H1 (cell line): ENCODE results near the gene SAMD14. TPM values are rescaled to one million over a fixed set of nuclear protein-coding genes. Genes with fewer than 3 reads are reported as not detected.

ENCODE experiments used
- CTCF ChIA-PET: fragments of 300-600 bp; sonication (Branson Sonifier 250); formaldehyde crosslinking; loops from one replicate; lab custom pipeline; 2021; ENCODE audit not compliant: partially characterized antibody; lab: Charles Lee
- POLR2A ChIA-PET: fragments of 300-600 bp; sonication (Branson Sonifier 250); formaldehyde crosslinking; loops from one replicate; lab custom pipeline; 2021; ENCODE audit warnings: inconsistent platforms; ENCODE audit not compliant: partially characterized antibody; lab: Charles Lee
- DNase-seq, 2 experiments: peaks; one replicate each; pipeline versions ENCODE4 v3.0.0 to v3.0.0-alpha.2; 2010 to 2022; ENCODE audit warnings: low spot score in 2 of 2, low read depth in 1 of 2, mixed read lengths in 1 of 2
- FAIRE-seq: peaks from 2 replicates; lab custom pipeline; 2011; peaks lifted over from hg19 to GRCh38; lab: Jason Lieb, UNC
- H2AFZ ChIP-seq: 2 replicates; pipeline ENCODE4 v1.8.1; 2012; ENCODE audit warnings: low read length, inconsistent platforms
- H2AK5ac ChIP-seq: 2 replicates; pipeline ENCODE4 v1.6.1; 2013; ENCODE audit warnings: low read depth, low read length
- H2BK120ac ChIP-seq: replicated peaks from 2 replicates; pipeline ENCODE3; 2013; ENCODE audit warnings: low read depth, low read length, inconsistent platforms
- H2BK12ac ChIP-seq: 2 replicates; pipeline ENCODE4 v1.6.1; 2013; ENCODE audit warnings: low read depth, low read length
- H2BK15ac ChIP-seq: 2 replicates; pipeline ENCODE4 v1.6.1; 2013; ENCODE audit warnings: low read length
- H2BK20ac ChIP-seq: 2 replicates; pipeline ENCODE4 v1.6.1; 2013; ENCODE audit warnings: low read length
- H2BK5ac ChIP-seq: 2 replicates; pipeline ENCODE4 v1.6.1; 2013; ENCODE audit warnings: low read depth, low read length
- H3K14ac ChIP-seq: 2 replicates; pipeline ENCODE4 v1.6.1; 2013; ENCODE audit warnings: inconsistent platforms; ENCODE audit not compliant: insufficient read length
- H3K18ac ChIP-seq: 2 replicates; pipeline ENCODE4 v1.6.1; 2013; ENCODE audit warnings: low read length; ENCODE audit errors: extremely low read depth
- H3K23ac ChIP-seq: 2 replicates; pipeline ENCODE4 v1.6.1; 2013; ENCODE audit warnings: inconsistent platforms; ENCODE audit not compliant: insufficient read length
- H3K23me2 ChIP-seq: 2 replicates; pipeline ENCODE4 v1.6.1; 2013; ENCODE audit warnings: low read depth, low read length
- H3K27ac ChIP-seq: 2 replicates; pipeline ENCODE4 v1.6.1; 2011; ENCODE audit warnings: low read depth, low read length, inconsistent platforms
- H3K27me3 ChIP-seq, 4 experiments: replicated peaks in 1 of 4; 1 replicate in 1 of 4; 2 replicates in 3 of 4; pipeline versions ENCODE4 v1.6.1 to v1.8.1; 2011 to 2013; ENCODE audit warnings: low read length in 3 of 4, mild to moderate bottlenecking in 3 of 4, inconsistent platforms in 2 of 4, mixed read lengths in 2 of 4, moderate library complexity in 1 of 4; ENCODE audit not compliant: control insufficient read depth in 3 of 4, insufficient read depth in 3 of 4; ENCODE audit errors: extremely low read depth in 1 of 4
- H3K36me3 ChIP-seq, 4 experiments: 2 replicates each; pipeline versions ENCODE4 v1.6.1 to v1.8.1; 2011 to 2013; ENCODE audit warnings: mild to moderate bottlenecking in 4 of 4, low read length in 3 of 4, moderate library complexity in 2 of 4, control low read depth in 1 of 4, inconsistent platforms in 1 of 4; ENCODE audit not compliant: insufficient read depth in 4 of 4, control insufficient read depth in 2 of 4
- H3K4ac ChIP-seq: replicated peaks from 2 replicates; pipeline ENCODE3; 2013; ENCODE audit warnings: low read length, low read depth, mixed read lengths, inconsistent platforms; ENCODE audit not compliant: insufficient read length
- H3K4me1 ChIP-seq, 4 experiments: replicated peaks in 1 of 4; 1 replicate in 1 of 4; 2 replicates in 3 of 4; pipeline versions ENCODE4 v1.6.1 to v1.8.1; 2011 to 2013; ENCODE audit warnings: low read length in 3 of 4, inconsistent platforms in 2 of 4, mixed read lengths in 1 of 4; ENCODE audit not compliant: insufficient read depth in 4 of 4, control insufficient read depth in 3 of 4
- H3K4me2 ChIP-seq, 2 experiments: 2 replicates each; pipeline versions ENCODE4 v1.6.1 to v1.8.1; 2011 to 2013; ENCODE audit warnings: low read depth in 2 of 2, low read length in 2 of 2, control low read depth in 1 of 2, inconsistent platforms in 1 of 2, mild to moderate bottlenecking in 1 of 2; ENCODE audit not compliant: insufficient read depth in 1 of 2
- H3K4me3 ChIP-seq, 4 experiments: fragments of 200-600, 300-600 bp in 1 of 4; sonication (generic), shearing (Covaris generic), sonication (Bioruptor Twin) in 1 of 4; 2 replicates each; pipeline versions ENCODE4 v1.5.1 to v1.8.1; 2011 to 2016; ENCODE audit warnings: low read length in 4 of 4, low read depth in 3 of 4, control low read depth in 2 of 4, inconsistent platforms in 2 of 4, mild to moderate bottlenecking in 2 of 4, mixed read lengths in 1 of 4, moderate library complexity in 1 of 4; ENCODE audit not compliant: insufficient read depth in 2 of 4; ENCODE audit errors: extremely low read depth in 1 of 4
- H3K56ac ChIP-seq: replicated peaks from 2 replicates; pipeline ENCODE3; 2013; ENCODE audit warnings: low read depth, mild to moderate bottlenecking, mixed read lengths, low read length, inconsistent platforms; ENCODE audit not compliant: insufficient read length
- H3K79me1 ChIP-seq: 2 replicates; pipeline ENCODE4 v1.6.1; 2013; ENCODE audit warnings: low read depth, low read length, control low read depth
- H3K79me2 ChIP-seq, 2 experiments: 2 replicates each; pipeline versions ENCODE4 v1.6.1 to v1.8.1; 2012 to 2013; ENCODE audit warnings: low read length in 2 of 2, mild to moderate bottlenecking in 2 of 2, inconsistent platforms in 1 of 2; ENCODE audit not compliant: insufficient read depth in 2 of 2, control insufficient read depth in 1 of 2
- H3K9ac ChIP-seq, 4 experiments: replicated peaks in 1 of 4; 1 replicate in 1 of 4; 2 replicates in 3 of 4; pipeline versions ENCODE4 v1.6.1 to v1.8.1; 2011 to 2013; ENCODE audit warnings: low read depth in 3 of 4, low read length in 3 of 4, control low read depth in 2 of 4, mild to moderate bottlenecking in 2 of 4, moderate library complexity in 2 of 4, inconsistent platforms in 1 of 4; ENCODE audit errors: extremely low read depth in 1 of 4
- H3K9me3 ChIP-seq, 2 experiments: 2 replicates each; pipeline versions ENCODE4 v1.6.1 to v1.8.1; 2012 to 2013; ENCODE audit warnings: mild to moderate bottlenecking in 2 of 2, moderate library complexity in 2 of 2, control low read depth in 1 of 2, inconsistent platforms in 1 of 2, low read depth in 1 of 2, low read length in 1 of 2, mixed read lengths in 1 of 2; ENCODE audit not compliant: insufficient read depth in 2 of 2
- H4K20me1 ChIP-seq, 2 experiments: replicated peaks in 1 of 2; 2 replicates each; pipeline versions ENCODE3 to v1.8.1; 2011 to 2013; ENCODE audit warnings: inconsistent platforms in 2 of 2, low read length in 2 of 2, mild to moderate bottlenecking in 1 of 2; ENCODE audit not compliant: insufficient read depth in 2 of 2, control insufficient read depth in 1 of 2
- H4K5ac ChIP-seq: 2 replicates; pipeline ENCODE4 v1.6.1; 2013; ENCODE audit warnings: low read length, low read depth, mixed read lengths, inconsistent platforms; ENCODE audit not compliant: insufficient read length
- H4K8ac ChIP-seq: 2 replicates; pipeline ENCODE4 v1.8.0; 2013; ENCODE audit warnings: mild to moderate bottlenecking, moderate library complexity, low read length, inconsistent platforms; ENCODE audit not compliant: insufficient read depth; ENCODE audit errors: extremely low read depth
- H4K91ac ChIP-seq: replicated peaks from 2 replicates; pipeline ENCODE3; 2013; ENCODE audit warnings: low read length, mixed read lengths, inconsistent platforms; ENCODE audit not compliant: insufficient read length
- BACH1 ChIP-seq: IDR thresholded peaks from 2 replicates; pipeline ENCODE4 v1.6.1; 2012; ENCODE audit warnings: low read length, improper control_type of control experiment
- CREB1 ChIP-seq: IDR thresholded peaks from 2 replicates; pipeline ENCODE4 v1.6.1; 2012; ENCODE audit warnings: inconsistent platforms
- NANOG ChIP-seq: IDR thresholded peaks from 2 replicates; pipeline ENCODE4 v1.6.1; 2011; ENCODE audit warnings: low read length, low read depth, mild to moderate bottlenecking, inconsistent platforms; ENCODE audit not compliant: insufficient read depth, poor library complexity, severe bottlenecking
- SIN3A ChIP-seq, 2 experiments: IDR thresholded peaks in 1 of 2; conservative IDR thresholded peaks in 1 of 2; 2 replicates each; pipeline ENCODE4 v1.6.1; 2011 to 2012; ENCODE audit warnings: low read length in 2 of 2, improper control_type of control experiment in 1 of 2, low read depth in 1 of 2, mild to moderate bottlenecking in 1 of 2
- SIRT6 ChIP-seq: IDR thresholded peaks from one replicate; pipeline ENCODE4 v1.7.1; 2012; ENCODE audit warnings: low read length, inconsistent platforms
- TEAD4 ChIP-seq: IDR thresholded peaks from 2 replicates; pipeline ENCODE4 v1.6.1; 2012; ENCODE audit warnings: low read depth, low read length, inconsistent platforms, mixed read lengths
- WGBS, 2 experiments: shearing (Covaris generic) in 1 of 2; methylation state at CpG; one replicate each; pipeline versions ENCODE4 v1.1.6 to v1.1.7; 2013 to 2015; ENCODE audit warnings: low lambda C conversion rate in 2 of 2, mixed read lengths in 2 of 2, inconsistent platforms in 1 of 2, low coverage in 1 of 2, missing lambda C conversion rate in 1 of 2; ENCODE audit not compliant: insufficient replicate concordance in 2 of 2, insufficient coverage in 1 of 2, insufficient read length in 1 of 2; ENCODE audit errors: extremely low coverage in 1 of 2, missing lambda C conversion rate in 1 of 2; 5-methylcytosine and 5-hydroxymethylcytosine counted together
- polyA plus RNA-seq, 7 experiments: library from polyadenylated mRNA; depleted of rRNA in 3 of 7; stranded (reverse) in 5 of 7; unstranded in 2 of 7; fragments of >200 nt in 5 of 7; fragments of 200-250 nt in 2 of 7; gene quantifications; 1 replicate in 5 of 7; 2 replicates in 1 of 7; 4 replicates in 1 of 7; pipeline versions ENCODE4 v1.2.1 to v1.2.3, GENCODE V29; 2011 to 2013; ENCODE audit warnings: missing spikeins in 2 of 7, mixed read lengths in 2 of 7
- total RNA-seq: library from RNA; stranded (reverse); fragmentation: NEBNext Ultra II Directional; extraction: Animal tissue kit (Norgen Biotek cat#: 25700); gene quantifications from 2 replicates; pipeline ENCODE4 v1.2.1, GENCODE V29; 2021
- TF ChIP-seq, protein P1 (sequence below): IDR thresholded peaks from 2 replicates; pipeline ENCODE4 v1.6.1; 2012; ENCODE audit warnings: low read length, inconsistent platforms
- TF ChIP-seq, protein P2 (sequence below), 3 experiments: IDR thresholded peaks; 1 replicate in 2 of 3; 2 replicates in 1 of 3; pipeline versions ENCODE4 v1.5.1 to v1.6.1; 2011; ENCODE audit warnings: low read length in 3 of 3, mild to moderate bottlenecking in 3 of 3, inconsistent platforms in 2 of 3, low read depth in 1 of 3, moderate library complexity in 1 of 3; ENCODE audit not compliant: insufficient read depth in 1 of 3; ENCODE audit errors: control extremely low read depth in 1 of 3

Gene SAMD14
- total and polyA plus RNA-seq, 2 of the 8 experiments (the other 6 are each of a cell fraction or from before 2014, with no cell fraction given) = 5.7 to 5.8 TPM

DNA sequence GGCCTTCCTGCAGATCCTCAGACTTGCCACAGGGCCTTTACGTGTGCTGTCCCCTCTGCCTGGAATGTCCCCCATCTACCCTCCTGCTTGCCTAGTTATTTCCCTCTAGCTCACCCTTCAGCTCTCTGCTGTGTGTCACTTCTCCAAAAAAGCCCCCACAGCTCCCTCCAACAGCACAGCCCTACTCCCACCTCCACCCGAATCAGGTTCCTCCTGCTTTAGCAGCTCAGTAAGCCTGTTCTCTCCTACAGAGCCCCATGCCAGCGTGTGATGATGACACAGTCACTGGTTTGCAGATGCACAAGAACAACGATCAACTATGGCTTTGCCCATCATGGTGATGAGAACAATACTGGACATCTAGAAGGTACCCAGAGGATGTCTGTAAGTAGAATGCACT is 7.1 kb upstream of the SAMD14 start:
- no peak overlapping the region; a peak in 1 of 7 replicates for H3K9ac ChIP-seq
- no peak for FAIRE-seq
- WGBS, 2 experiments = 87% methylated on average over 4 of the region's 4 CpGs; no CpG with 5 or more reads in 1 of the 2 experiments
- no peak overlapping the region for H2AK5ac ChIP-seq
- no peak for DNase-seq
- no peak overlapping the region for H2BK12ac ChIP-seq
- H3K18ac ChIP-seq = no peak overlapping the region
- peaks cover 0 to 4% (median 0%) of the 10 kb centered on the region in 4 experiments; a peak in 3 of 7 replicates for H3K27me3 ChIP-seq
- H3K27ac ChIP-seq = no peak overlapping the region
- peaks cover 8 to 28% (median 17%) of the 10 kb centered on the region in 4 experiments for H3K4me1 ChIP-seq
- no peak overlapping the region for H2BK20ac ChIP-seq
- no peak overlapping the region for H3K14ac ChIP-seq
- no peak overlapping the region for H2BK15ac ChIP-seq
- no peak overlapping the region for H4K8ac ChIP-seq
- TF ChIP-seq TEAD4 (no peak), SIN3A (conservative IDR thresholded peaks at IDR 0.05 in 1 of 2, IDR thresholded peaks at IDR 0.05 in 1 of 2; ENCODE audit: low read depth in 1 of 2, low read length in 2 of 2) (no peak), CREB1 (no peak), BACH1 (no peak), SIRT6 (no peak), NANOG (no peak)
- TF ChIP-seq, protein P1, sequence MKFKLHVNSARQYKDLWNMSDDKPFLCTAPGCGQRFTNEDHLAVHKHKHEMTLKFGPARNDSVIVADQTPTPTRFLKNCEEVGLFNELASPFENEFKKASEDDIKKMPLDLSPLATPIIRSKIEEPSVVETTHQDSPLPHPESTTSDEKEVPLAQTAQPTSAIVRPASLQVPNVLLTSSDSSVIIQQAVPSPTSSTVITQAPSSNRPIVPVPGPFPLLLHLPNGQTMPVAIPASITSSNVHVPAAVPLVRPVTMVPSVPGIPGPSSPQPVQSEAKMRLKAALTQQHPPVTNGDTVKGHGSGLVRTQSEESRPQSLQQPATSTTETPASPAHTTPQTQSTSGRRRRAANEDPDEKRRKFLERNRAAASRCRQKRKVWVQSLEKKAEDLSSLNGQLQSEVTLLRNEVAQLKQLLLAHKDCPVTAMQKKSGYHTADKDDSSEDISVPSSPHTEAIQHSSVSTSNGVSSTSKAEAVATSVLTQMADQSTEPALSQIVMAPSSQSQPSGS = no peak
- TF ChIP-seq, protein P2, sequence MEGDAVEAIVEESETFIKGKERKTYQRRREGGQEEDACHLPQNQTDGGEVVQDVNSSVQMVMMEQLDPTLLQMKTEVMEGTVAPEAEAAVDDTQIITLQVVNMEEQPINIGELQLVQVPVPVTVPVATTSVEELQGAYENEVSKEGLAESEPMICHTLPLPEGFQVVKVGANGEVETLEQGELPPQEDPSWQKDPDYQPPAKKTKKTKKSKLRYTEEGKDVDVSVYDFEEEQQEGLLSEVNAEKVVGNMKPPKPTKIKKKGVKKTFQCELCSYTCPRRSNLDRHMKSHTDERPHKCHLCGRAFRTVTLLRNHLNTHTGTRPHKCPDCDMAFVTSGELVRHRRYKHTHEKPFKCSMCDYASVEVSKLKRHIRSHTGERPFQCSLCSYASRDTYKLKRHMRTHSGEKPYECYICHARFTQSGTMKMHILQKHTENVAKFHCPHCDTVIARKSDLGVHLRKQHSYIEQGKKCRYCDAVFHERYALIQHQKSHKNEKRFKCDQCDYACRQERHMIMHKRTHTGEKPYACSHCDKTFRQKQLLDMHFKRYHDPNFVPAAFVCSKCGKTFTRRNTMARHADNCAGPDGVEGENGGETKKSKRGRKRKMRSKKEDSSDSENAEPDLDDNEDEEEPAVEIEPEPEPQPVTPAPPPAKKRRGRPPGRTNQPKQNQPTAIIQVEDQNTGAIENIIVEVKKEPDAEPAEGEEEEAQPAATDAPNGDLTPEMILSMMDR (IDR thresholded peaks at IDR 0.05; ENCODE audit: control extremely low read depth in 1 of 3, insufficient read depth in 1 of 3, low read depth in 1 of 3, low read length in 3 of 3) = no peak
- no peak overlapping the region for H3K4me3 ChIP-seq
- H3K23ac ChIP-seq = no peak overlapping the region
- H3K4ac ChIP-seq = no peak overlapping the region
- peak overlapping the region; percentile 35; the same call in 1 of the 2 replicates for H2BK5ac ChIP-seq
- H3K23me2 ChIP-seq = no peaks in the 10 kb centered on the region
- no peak overlapping the region for H3K4me2 ChIP-seq
- H3K56ac ChIP-seq = no peak overlapping the region
- H4K20me1 ChIP-seq = peaks cover 0 to 6% of the 10 kb centered on the region in 2 experiments
- H3K79me2 ChIP-seq = no peaks in the 10 kb centered on the region
- no peak overlapping the region for H4K91ac ChIP-seq
- H4K5ac ChIP-seq = no peak overlapping the region
- H3K79me1 ChIP-seq = no peaks in the 10 kb centered on the region
- no peak overlapping the region for H2AFZ ChIP-seq
- H2BK120ac ChIP-seq = no peak overlapping the region
- ChIA-PET POLR2A (interaction anchor here (0.8 to 1.1 kb wide), 2 partner anchors 9 to 10 kb away, joined by 4 to 5 read pairs; no protein-coding TSS in a partner anchor), CTCF (interaction anchor here (0.6 to 21.6 kb wide), 10 partner anchors 12 to 160 kb away, joined by 3 to 299 read pairs (median 8); partner anchors contain the start of genes PDK2, PPP1R9B and SGCA)
- peaks cover 3 to 14% (median 13%) of the 10 kb centered on the region in 4 experiments; a peak in 5 of 8 replicates for H3K36me3 ChIP-seq
- H3K9me3 ChIP-seq = no peaks in the 10 kb centered on the region
